ENCODE results near the gene SMURF2.

- TF ChIP-seq CTCF (IDR thresholded peaks at IDR 0.05), result no peak
- no peak for TF ChIP-seq POLR2A (IDR thresholded peaks at IDR 0.05)
These were observed 87.5 kb downstream of the SMURF2 start for GRCh38 chr17:64574646-64575045.

Measured in breast epithelium (tissue), 3 donors.